GM12875 (cell line): Measurements from ENCODE around the gene GNG12.

Source experiments
- H3K4me3 ChIP-seq: one replicate; pipeline ENCODE4 v1.5.1; 2011; ENCODE audit warnings: low read depth, low read length, control low read depth
- TF ChIP-seq, protein P1 (sequence below): IDR thresholded peaks from 2 replicates; pipeline ENCODE4 v1.5.1; 2011; ENCODE audit warnings: low read depth, mild to moderate bottlenecking, control low read depth, inconsistent platforms, low read length, moderate library complexity, borderline replicate concordance; ENCODE audit not compliant: insufficient read depth

GNG12 gene

DNA sequence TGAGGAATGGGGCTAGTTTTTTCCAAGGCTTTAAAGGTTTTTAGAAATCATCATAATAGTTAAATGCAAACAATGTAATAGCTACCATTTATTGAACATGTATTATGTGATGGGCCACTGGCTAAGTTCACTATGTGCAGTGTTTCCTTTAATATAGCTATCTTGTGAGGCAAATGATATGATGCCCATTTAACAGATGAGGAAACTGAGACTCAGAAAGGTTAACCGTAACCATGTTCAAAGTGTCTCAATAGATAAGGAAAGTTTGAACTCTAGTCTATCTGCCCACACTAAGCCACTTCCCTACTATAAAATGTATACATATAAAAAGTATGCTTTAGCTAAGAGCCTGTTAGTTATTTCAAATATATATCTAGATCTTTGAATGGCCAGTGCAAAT is 64.8 kb downstream of the GNG12 start:
- no peak overlapping the region for H3K4me3 ChIP-seq
- TF ChIP-seq, protein P1, sequence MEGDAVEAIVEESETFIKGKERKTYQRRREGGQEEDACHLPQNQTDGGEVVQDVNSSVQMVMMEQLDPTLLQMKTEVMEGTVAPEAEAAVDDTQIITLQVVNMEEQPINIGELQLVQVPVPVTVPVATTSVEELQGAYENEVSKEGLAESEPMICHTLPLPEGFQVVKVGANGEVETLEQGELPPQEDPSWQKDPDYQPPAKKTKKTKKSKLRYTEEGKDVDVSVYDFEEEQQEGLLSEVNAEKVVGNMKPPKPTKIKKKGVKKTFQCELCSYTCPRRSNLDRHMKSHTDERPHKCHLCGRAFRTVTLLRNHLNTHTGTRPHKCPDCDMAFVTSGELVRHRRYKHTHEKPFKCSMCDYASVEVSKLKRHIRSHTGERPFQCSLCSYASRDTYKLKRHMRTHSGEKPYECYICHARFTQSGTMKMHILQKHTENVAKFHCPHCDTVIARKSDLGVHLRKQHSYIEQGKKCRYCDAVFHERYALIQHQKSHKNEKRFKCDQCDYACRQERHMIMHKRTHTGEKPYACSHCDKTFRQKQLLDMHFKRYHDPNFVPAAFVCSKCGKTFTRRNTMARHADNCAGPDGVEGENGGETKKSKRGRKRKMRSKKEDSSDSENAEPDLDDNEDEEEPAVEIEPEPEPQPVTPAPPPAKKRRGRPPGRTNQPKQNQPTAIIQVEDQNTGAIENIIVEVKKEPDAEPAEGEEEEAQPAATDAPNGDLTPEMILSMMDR: no peak

DNA sequence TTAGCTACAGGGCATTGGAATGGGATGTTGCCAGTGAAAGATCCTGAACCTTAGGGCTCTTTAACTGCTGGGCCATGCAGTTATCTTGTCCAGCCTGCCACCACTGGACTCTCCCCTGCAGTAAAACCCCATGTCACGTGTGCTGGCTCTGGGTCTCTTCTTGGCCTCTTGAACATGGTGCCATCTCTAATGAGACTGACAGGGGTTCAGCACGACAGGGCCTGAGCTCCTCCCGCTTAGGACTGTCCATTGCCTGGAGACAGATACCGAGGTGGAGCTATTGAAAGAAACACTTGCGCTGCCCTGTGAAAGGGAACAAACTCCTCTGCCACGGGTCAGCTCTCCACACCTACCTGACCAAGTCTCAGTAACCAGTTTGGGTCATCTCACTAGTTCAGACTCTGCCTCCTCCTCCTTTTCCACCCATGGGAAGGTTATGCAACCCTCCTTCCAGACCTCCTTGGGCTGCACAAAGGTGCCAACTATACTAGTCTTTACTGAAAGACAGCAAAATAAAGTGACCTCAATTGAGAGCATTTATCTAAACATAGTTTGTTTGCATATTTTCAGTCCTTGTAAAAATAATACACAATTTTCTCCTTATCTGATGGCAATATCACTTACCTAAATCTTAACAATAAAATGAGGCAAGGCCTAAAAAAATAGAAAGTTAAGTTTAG is 66.0 kb downstream of the GNG12 start:
- no peak overlapping the region for H3K4me3 ChIP-seq
- TF ChIP-seq, protein P1: no peak

DNA sequence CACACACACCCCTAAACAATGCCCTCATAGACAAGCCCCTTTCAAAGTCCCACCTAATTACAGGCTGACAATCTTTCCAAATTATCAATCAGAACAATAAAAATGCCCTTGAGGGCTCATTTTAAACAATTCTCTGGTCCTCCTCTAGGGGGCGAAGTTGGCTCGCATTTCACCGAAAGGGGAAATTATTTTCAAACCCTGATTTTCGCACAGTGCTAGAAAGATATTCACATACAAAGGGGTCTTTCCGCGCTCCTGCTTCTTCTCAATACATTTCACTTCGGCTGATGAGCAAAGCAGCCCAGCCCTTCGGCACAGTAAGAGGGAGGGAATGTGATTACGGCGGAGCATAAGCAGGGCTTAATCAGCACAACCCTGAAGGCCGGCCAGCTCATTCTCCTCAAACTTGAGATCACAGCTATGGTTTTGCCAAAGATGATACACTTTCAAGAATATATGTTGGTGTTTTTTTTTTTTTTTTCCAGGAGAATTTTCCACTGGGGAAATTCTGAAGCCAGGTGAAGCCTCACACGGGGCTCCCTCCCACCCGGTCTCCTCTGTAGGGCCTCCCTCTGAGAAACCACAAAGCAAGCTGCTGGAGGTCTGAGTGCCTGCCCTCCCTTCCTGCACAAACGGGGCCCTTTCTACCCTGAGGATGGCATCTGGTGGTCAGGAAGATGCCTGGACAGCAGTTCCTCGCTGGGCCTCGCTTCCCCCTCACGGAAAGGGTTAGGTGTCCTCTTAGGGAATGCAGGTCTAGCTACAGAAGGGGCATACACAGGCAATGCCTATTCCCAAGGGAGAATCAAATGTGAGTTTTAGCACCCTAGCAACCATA is 66.9 kb downstream of the GNG12 start:
- no peak overlapping the region for H3K4me3 ChIP-seq
- TF ChIP-seq, protein P1: peak; percentile 56

DNA sequence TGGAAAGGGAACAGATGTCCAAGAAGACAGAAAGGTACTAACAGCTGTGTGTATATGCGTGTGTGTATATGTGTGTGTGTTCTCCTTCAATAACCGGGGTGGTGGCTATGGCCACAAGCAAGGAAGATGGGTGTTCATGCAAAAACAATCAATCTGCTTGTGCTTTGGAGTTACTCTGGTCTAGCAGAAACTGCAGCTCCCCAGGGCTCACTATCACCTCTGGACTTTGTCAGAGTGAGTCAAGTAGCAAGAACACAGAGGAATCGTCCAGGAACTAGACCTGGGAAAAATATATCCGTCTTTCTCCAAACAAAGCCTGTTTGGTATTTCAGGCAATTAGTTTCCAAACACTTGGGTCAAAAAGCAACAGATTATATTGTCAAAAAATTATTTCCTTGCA is 68.6 kb downstream of the GNG12 start:
- no peak overlapping the region for H3K4me3 ChIP-seq

DNA sequence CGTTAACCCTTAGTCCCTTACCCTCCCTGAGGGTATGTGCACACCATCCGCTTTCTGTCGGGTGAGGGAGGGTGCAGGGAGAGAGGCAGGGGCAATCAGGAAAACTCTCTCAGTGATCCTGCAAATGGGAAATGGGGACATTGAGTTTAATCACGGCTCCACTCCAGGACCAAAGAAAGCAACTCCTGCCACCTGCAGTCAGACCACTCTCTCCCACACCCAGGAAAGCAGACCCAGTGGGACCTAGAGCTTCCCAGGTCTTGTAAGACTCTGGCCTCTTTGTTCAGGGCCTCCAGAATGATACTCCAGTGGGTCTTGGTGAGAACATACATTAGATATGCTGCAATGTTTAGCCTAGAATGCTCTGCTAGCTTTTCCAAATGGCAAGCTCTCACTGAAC is 71.5 kb downstream of the GNG12 start:
- no peak overlapping the region for H3K4me3 ChIP-seq
- TF ChIP-seq, protein P1: no peak

More for the DNA sequence above, 68.6 kb downstream of the GNG12 start:
- TF ChIP-seq, protein P1: no peak

DNA sequence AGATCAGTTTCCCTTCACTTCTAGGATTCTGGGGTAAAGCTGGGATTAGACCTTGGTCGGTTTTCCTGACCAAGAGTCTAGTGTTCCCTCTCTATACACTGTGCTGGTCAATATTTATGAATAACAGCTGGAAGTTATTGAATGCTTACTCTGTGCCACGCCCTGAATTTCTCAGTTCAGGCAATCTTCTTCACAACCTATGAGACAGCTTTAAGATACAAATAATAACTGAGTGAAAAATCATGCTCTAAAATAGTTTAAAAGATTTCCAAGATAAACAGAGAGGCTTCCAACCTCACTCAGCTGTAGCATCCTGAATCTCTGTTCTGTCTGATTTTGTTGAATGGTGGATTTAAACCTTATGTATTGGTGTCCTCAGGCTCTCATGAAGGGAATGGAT is 72.2 kb downstream of the GNG12 start:
- no peak overlapping the region for H3K4me3 ChIP-seq
- TF ChIP-seq, protein P1: no peak

DNA sequence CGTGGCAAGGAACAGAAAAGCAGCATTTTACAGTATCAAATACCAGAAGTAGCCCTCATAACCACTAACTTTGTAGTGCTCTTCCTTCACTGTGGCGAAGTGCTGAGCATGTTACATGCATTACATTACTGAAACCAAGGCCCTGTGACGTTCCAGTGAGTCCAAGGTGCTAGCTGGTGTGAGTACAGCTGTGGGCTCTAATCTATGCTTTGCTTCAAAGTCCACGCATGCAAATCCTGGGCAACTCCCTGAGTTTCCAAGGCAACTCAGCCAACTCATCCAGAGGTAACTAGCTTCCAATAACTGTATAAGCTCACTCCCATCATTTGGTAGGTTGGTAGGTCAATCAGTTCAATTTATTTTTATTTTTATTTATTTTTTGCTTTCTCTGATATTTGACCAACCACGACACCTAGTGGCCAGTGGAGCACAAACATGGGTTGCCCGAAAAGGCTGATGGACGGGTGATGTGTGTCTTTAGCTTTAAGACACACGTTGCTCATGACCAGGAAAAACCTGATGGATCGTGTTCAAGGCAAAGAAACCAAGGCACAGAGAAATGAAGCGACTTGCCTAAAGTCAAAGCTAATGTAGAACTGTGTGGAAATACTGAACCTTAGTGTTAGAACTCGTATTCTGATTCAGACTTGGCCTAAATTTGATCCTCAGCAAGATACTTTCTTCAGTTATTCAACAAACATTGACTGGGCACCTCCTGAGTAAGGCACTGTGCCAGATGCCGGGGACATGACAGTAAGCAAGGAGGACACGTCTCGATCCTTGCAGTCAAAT is 73.0 kb downstream of the GNG12 start:
- TF ChIP-seq, protein P1: peak; percentile 66
- H3K4me3 ChIP-seq: no peak overlapping the region
